ENCODE results near the gene BCL11B. TPM values are rescaled to one million over a fixed set of nuclear protein-coding genes. Genes with fewer than 3 reads are reported as not detected.

BCL11B gene
- total RNA-seq, 1 experiment from 2014 or later, result 6.1 TPM

GRCh38 chr14:99246536-99247097 lies 25.4 kb downstream of the BCL11B start:
- no peaks in the 10 kb centered on the region for H3K36me3 ChIP-seq (replicated peaks; ENCODE audit: control insufficient read depth, insufficient read depth, low read length)
- no peaks in the 10 kb centered on the region; the same call in 1 of the 2 replicates for H3K27me3 ChIP-seq (ENCODE audit: control insufficient read depth, insufficient read depth, low read length)
- H3K4me3 ChIP-seq (ENCODE audit: insufficient read depth, low read depth, low read length), result peak overlapping the region; percentile 66
- peak; percentile 89 for DNase-seq

GRCh38 chr14:99245564-99246511 lies 26.2 kb downstream of the BCL11B start:
- DNase-seq, result peak; percentile 98
- Histone ChIP-seq H3K4me3 (ENCODE audit: insufficient read depth, low read depth, low read length) (peak overlapping the region; percentile 66), H3K36me3 (replicated peaks; ENCODE audit: control insufficient read depth, insufficient read depth, low read length) (no peaks in the 10 kb centered on the region), H3K27me3 (ENCODE audit: control insufficient read depth, insufficient read depth, low read length) (peaks cover 2% of the 10 kb centered on the region; the same call in 1 of the 2 replicates)

- no peak for DNase-seq
- Histone ChIP-seq H3K36me3 (replicated peaks; ENCODE audit: control insufficient read depth, insufficient read depth, low read length) (no peaks in the 10 kb centered on the region), H3K27me3 (ENCODE audit: control insufficient read depth, insufficient read depth, low read length) (peaks cover 2% of the 10 kb centered on the region; the same call in 1 of the 2 replicates), H3K4me3 (ENCODE audit: insufficient read depth, low read depth, low read length) (peak overlapping the region; percentile 66)
These were observed 26.9 kb downstream of the BCL11B start for GRCh38 chr14:99244941-99245563.

- peaks cover 2% of the 10 kb centered on the region; the same call in 1 of the 2 replicates for H3K27me3 ChIP-seq (ENCODE audit: control insufficient read depth, insufficient read depth, low read length)
- DNase-seq, result no peak
- no peaks in the 10 kb centered on the region for H3K36me3 ChIP-seq (replicated peaks; ENCODE audit: control insufficient read depth, insufficient read depth, low read length)
- no peak overlapping the region for H3K4me3 ChIP-seq (ENCODE audit: insufficient read depth, low read depth, low read length)
These were observed 27.6 kb downstream of the BCL11B start for GRCh38 chr14:99244367-99244901.

GRCh38 chr14:99242816-99243721 lies 28.9 kb downstream of the BCL11B start:
- no peak for DNase-seq
- Histone ChIP-seq H3K36me3 (replicated peaks; ENCODE audit: control insufficient read depth, insufficient read depth, low read length) (no peaks in the 10 kb centered on the region), H3K4me3 (ENCODE audit: insufficient read depth, low read depth, low read length) (no peak overlapping the region), H3K27me3 (ENCODE audit: control insufficient read depth, insufficient read depth, low read length) (peaks cover 2% of the 10 kb centered on the region; the same call in 1 of the 2 replicates)

- Histone ChIP-seq H3K27me3 (ENCODE audit: control insufficient read depth, insufficient read depth, low read length) (peaks cover 2% of the 10 kb centered on the region; the same call in 1 of the 2 replicates), H3K4me3 (ENCODE audit: insufficient read depth, low read depth, low read length) (no peak overlapping the region), H3K36me3 (replicated peaks; ENCODE audit: control insufficient read depth, insufficient read depth, low read length) (no peaks in the 10 kb centered on the region)
- DNase-seq, result no peak
These were observed 29.8 kb downstream of the BCL11B start for GRCh38 chr14:99242238-99242637.

- Histone ChIP-seq H3K36me3 (replicated peaks; ENCODE audit: control insufficient read depth, insufficient read depth, low read length) (no peaks in the 10 kb centered on the region), H3K4me3 (ENCODE audit: insufficient read depth, low read depth, low read length) (no peak overlapping the region), H3K27me3 (ENCODE audit: control insufficient read depth, insufficient read depth, low read length) (peaks cover 2% of the 10 kb centered on the region; the same call in 1 of the 2 replicates)
- no peak for DNase-seq
These were observed 30.5 kb downstream of the BCL11B start for GRCh38 chr14:99241325-99242010.

- Histone ChIP-seq H3K27me3 (ENCODE audit: control insufficient read depth, insufficient read depth, low read length) (peaks cover 2% of the 10 kb centered on the region; the same call in 1 of the 2 replicates), H3K36me3 (replicated peaks; ENCODE audit: control insufficient read depth, insufficient read depth, low read length) (no peaks in the 10 kb centered on the region), H3K4me3 (ENCODE audit: insufficient read depth, low read depth, low read length) (no peak overlapping the region)
- DNase-seq, result no peak
These were observed 31.2 kb downstream of the BCL11B start for GRCh38 chr14:99240627-99241324.

- DNase-seq, result no peak
- no peak overlapping the region for H3K4me3 ChIP-seq (ENCODE audit: insufficient read depth, low read depth, low read length)
These were observed 32.3 kb downstream of the BCL11B start for GRCh38 chr14:99239661-99240092.

GRCh38 chr14:99238216-99238615 lies 33.8 kb downstream of the BCL11B start:
- H3K27me3 ChIP-seq (ENCODE audit: control insufficient read depth, insufficient read depth, low read length), result peaks cover 2% of the 10 kb centered on the region; the same call in 1 of the 2 replicates
- DNase-seq, result no peak
- no peak overlapping the region for H3K4me3 ChIP-seq (ENCODE audit: insufficient read depth, low read depth, low read length)
- no peaks in the 10 kb centered on the region for H3K36me3 ChIP-seq (replicated peaks; ENCODE audit: control insufficient read depth, insufficient read depth, low read length)

More at GRCh38 chr14:99239661-99240092, 32.3 kb downstream of the BCL11B start:
- Histone ChIP-seq H3K27me3 (ENCODE audit: control insufficient read depth, insufficient read depth, low read length) (peaks cover 2% of the 10 kb centered on the region; the same call in 1 of the 2 replicates), H3K36me3 (replicated peaks; ENCODE audit: control insufficient read depth, insufficient read depth, low read length) (no peaks in the 10 kb centered on the region)

- no peak for DNase-seq
- Histone ChIP-seq H3K36me3 (replicated peaks; ENCODE audit: control insufficient read depth, insufficient read depth, low read length) (no peaks in the 10 kb centered on the region), H3K27me3 (ENCODE audit: control insufficient read depth, insufficient read depth, low read length) (peaks cover 2% of the 10 kb centered on the region; the same call in 1 of the 2 replicates), H3K4me3 (ENCODE audit: insufficient read depth, low read depth, low read length) (no peak overlapping the region)
These were observed 34.7 kb downstream of the BCL11B start for GRCh38 chr14:99237288-99237687.

GRCh38 chr14:99236386-99237138 lies 35.4 kb downstream of the BCL11B start:
- no peak overlapping the region for H3K4me3 ChIP-seq (ENCODE audit: insufficient read depth, low read depth, low read length)
- H3K36me3 ChIP-seq (replicated peaks; ENCODE audit: control insufficient read depth, insufficient read depth, low read length), result no peaks in the 10 kb centered on the region
- peaks cover 2% of the 10 kb centered on the region; the same call in 1 of the 2 replicates for H3K27me3 ChIP-seq (ENCODE audit: control insufficient read depth, insufficient read depth, low read length)
- no peak for DNase-seq

All from H7 (cell line).